ENCODE measurements around the gene LRP3. TPM values are rescaled to one million over a fixed set of nuclear protein-coding genes. Genes with fewer than 3 reads are reported as not detected.
"Not testable (repeated sequence)": the region's sequence is repeated elsewhere in the genome, so short reads cannot be mapped to it uniquely, and the experiment has no call there.

LRP3 gene
- total RNA-seq, 1 donor, result 33.2 TPM

DNA sequence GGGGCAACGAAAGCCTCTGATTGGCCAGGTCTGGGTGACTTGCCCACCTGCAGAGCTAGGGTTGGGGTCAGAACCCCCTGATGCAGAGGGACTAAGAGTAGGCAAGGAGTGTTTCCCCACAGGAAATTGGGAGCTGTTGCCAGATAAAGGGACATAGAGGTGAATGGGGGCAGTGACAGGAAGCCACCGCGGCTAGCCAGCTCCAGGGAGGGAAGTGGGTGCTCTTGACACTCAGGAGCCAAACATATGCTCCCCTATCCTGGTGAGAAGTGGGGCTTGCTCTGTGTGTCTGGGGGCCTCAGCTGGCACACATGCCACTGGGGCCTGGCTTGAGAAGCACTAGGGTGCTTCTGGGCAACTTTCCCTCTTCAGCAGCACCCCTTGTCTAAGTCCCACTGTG is 36.2 kb upstream of the LRP3 start:
- no peak for DNase-seq (ENCODE audit: low read depth)
- TF ChIP-seq, protein P1, sequence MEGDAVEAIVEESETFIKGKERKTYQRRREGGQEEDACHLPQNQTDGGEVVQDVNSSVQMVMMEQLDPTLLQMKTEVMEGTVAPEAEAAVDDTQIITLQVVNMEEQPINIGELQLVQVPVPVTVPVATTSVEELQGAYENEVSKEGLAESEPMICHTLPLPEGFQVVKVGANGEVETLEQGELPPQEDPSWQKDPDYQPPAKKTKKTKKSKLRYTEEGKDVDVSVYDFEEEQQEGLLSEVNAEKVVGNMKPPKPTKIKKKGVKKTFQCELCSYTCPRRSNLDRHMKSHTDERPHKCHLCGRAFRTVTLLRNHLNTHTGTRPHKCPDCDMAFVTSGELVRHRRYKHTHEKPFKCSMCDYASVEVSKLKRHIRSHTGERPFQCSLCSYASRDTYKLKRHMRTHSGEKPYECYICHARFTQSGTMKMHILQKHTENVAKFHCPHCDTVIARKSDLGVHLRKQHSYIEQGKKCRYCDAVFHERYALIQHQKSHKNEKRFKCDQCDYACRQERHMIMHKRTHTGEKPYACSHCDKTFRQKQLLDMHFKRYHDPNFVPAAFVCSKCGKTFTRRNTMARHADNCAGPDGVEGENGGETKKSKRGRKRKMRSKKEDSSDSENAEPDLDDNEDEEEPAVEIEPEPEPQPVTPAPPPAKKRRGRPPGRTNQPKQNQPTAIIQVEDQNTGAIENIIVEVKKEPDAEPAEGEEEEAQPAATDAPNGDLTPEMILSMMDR (IDR thresholded peaks at IDR 0.05; ENCODE audit: insufficient read depth, low read length), result no peak
- no peak overlapping the region for H3K4me3 ChIP-seq (ENCODE audit: low read depth, low read length)

DNA sequence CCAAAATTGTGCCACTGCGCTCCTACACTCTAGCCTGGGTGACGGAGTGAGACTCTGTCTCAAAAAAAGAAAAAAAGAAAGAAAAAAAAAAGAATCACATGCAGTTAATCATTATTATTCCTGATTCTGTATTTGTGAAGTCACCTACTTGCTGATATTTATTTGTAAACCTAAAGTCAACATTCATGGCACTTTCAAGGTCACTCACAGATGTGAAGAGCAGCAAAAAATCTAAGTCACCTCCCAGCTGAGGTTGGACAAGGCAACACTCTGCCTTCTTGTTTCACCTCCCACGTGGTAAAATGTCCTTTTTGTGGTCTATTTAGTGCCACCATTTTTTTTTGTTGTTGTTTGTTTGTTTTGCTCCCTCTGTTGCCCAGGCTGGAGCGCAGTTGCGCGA is 35.8 kb upstream of the LRP3 start:
- no peak overlapping the region for H3K4me3 ChIP-seq (ENCODE audit: low read depth, low read length)
- TF ChIP-seq, protein P1 (IDR thresholded peaks at IDR 0.05; ENCODE audit: insufficient read depth, low read length), result no peak
- DNase-seq (ENCODE audit: low read depth), result no peak

DNA sequence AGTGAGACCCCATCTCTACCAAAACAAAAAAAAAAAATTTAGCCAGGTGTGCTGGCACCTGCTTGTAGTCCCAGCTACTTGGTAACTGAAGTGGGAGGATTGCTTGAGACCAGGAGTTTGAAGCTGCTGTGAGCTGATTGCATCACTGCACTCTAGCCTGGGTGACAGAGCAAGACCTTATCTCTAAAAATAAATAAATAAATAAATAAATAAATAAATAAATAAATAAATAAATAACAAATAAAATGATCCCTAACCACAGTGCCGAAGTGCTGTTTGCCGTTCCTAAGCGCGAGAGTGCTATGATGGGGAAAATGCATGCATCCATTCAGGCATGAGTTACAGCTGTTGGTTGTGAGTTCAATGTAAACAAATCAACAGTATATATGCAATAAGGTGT is 35.0 kb upstream of the LRP3 start:
- DNase-seq (ENCODE audit: low read depth), result no peak
- H3K4me3 ChIP-seq (ENCODE audit: low read depth, low read length), result no peak overlapping the region
- TF ChIP-seq, protein P1 (IDR thresholded peaks at IDR 0.05; ENCODE audit: insufficient read depth, low read length), result no peak

DNA sequence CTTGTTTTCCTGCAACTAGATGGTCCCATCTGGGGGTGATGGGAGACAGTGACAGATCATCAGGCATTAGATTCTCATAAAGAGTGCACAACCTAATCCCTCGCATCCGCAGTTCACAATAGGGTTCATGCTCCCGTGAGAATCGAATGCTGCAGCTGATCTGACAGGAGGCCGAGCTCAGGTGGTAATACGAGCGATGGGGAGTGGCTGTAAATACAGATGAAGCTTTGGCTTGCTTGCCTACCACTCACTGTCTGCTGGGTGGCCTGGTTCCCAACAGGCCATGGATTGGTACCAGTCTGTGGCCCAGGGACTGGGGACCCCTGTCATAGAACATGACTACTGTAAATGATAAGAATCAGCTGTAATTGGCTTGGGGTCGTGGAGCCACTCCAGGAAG is 34.2 kb upstream of the LRP3 start:
- DNase-seq (ENCODE audit: low read depth), result no peak
- H3K4me3 ChIP-seq (ENCODE audit: low read depth, low read length), result no peak overlapping the region

DNA sequence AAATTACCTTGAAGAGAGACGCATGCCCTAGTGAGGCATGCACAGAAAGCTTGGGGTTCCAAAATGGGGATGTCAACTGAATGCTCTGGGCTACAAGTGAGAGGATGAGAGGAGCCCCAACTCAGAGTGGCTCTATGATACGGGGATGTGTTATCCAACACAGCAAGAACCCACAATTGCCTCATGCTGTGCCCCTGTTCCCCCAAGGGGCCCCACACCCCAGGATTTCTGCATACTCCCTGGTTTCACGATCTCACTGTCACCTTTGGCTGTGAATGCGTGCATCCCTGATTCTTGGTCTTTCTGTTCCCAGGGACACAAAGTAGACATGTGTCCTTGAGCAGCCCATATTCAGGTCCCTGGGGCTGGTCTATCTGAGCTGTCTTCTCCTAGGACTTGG is 32.9 kb upstream of the LRP3 start:
- TF ChIP-seq, protein P1 (IDR thresholded peaks at IDR 0.05; ENCODE audit: insufficient read depth, low read length), result no peak
- no peak for DNase-seq (ENCODE audit: low read depth)
- no peak overlapping the region for H3K4me3 ChIP-seq (ENCODE audit: low read depth, low read length)

More for the DNA sequence above, 34.2 kb upstream of the LRP3 start:
- TF ChIP-seq, protein P1 (IDR thresholded peaks at IDR 0.05; ENCODE audit: insufficient read depth, low read length), result no peak

DNA sequence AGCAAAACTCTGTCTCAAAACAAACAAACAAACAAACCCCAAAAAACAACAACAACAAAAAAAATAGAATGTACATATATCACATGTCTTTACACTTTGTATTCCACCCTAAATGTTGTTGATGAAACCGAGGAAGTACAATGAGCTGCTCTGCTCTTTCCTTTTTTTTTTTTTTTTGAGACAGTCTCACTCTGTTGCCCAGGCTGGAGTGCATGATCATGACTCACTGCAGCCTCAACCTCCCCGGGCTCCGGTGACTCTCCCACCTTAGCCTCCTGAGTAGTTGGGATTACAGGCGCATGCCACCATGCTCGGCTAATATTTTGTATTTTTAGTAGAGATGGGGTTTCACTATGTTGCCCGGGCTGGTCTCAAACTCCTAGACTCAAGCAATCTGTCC is 30.6 kb upstream of the LRP3 start:
- H3K4me3 ChIP-seq (ENCODE audit: low read depth, low read length), result no peak overlapping the region
- TF ChIP-seq, protein P1 (IDR thresholded peaks at IDR 0.05; ENCODE audit: insufficient read depth, low read length), result no peak

DNA sequence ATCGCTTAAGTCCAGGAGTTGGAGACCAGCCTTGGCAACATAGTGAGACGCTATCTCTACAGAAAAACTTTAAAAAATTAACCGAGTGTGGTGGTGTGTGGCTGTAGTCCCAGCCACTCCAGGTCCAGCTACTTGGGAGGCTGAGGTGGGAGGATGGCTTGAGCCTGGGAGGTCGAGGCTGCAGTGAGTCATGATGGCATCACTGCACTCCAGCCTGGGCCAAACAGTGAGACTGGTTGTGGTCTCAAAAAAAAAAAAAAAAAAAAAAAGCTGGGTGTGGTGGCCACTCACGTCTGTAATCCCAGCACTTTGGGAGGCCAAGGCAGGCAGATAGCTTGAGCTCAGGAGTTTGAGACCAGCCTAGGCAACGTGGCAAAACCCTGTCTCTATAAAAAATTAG is 28.1 kb upstream of the LRP3 start:
- H3K4me3 ChIP-seq (ENCODE audit: low read depth, low read length), result not testable (repeated sequence)
- peak; percentile 10 for DNase-seq (ENCODE audit: low read depth)

More for the DNA sequence above, 30.6 kb upstream of the LRP3 start:
- DNase-seq (ENCODE audit: low read depth), result no peak

All from fibroblast of the aortic adventitia (primary cell).